ENCODE results near the gene MGAT5B.

Gene MGAT5B

GRCh38 chr17:76905836-76906235, 37.6 kb downstream of the MGAT5B start:
- DNase-seq = no peak

GRCh38 chr17:76906463-76906862, 38.3 kb downstream of the MGAT5B start:
- DNase-seq = no peak

GRCh38 chr17:76907352-76907751, 39.1 kb downstream of the MGAT5B start:
- no peak for DNase-seq

- peak; percentile 14 for DNase-seq
Measured at GRCh38 chr17:76909971-76910760, 42.0 kb downstream of the MGAT5B start.

GRCh38 chr17:76911299-76912017, 43.3 kb downstream of the MGAT5B start:
- no peak for DNase-seq

GRCh38 chr17:76912421-76913164, 44.4 kb downstream of the MGAT5B start:
- DNase-seq = no peak

GRCh38 chr17:76914937-76915336, 46.7 kb downstream of the MGAT5B start:
- DNase-seq = no peak

- DNase-seq = no peak
Measured at GRCh38 chr17:76915840-76916510, 47.8 kb downstream of the MGAT5B start.

- no peak for DNase-seq
Measured at GRCh38 chr17:76917829-76918228, 49.6 kb downstream of the MGAT5B start.

GRCh38 chr17:76918811-76919210, 50.6 kb downstream of the MGAT5B start:
- DNase-seq = no peak

GRCh38 chr17:76920364-76921139, 52.3 kb downstream of the MGAT5B start:
- DNase-seq = no peak

GRCh38 chr17:76921340-76922036, 53.3 kb downstream of the MGAT5B start:
- DNase-seq = no peak

GRCh38 chr17:76922084-76922483, 53.9 kb downstream of the MGAT5B start:
- DNase-seq = no peak

- no peak for DNase-seq
Measured at GRCh38 chr17:76922967-76923366, 54.8 kb downstream of the MGAT5B start.

GRCh38 chr17:76923491-76923890, 55.3 kb downstream of the MGAT5B start:
- no peak for DNase-seq

GRCh38 chr17:76924345-76925342, 56.4 kb downstream of the MGAT5B start:
- DNase-seq = no peak

- no peak for DNase-seq
Measured at GRCh38 chr17:76925441-76925891, 57.3 kb downstream of the MGAT5B start.

- no peak for DNase-seq
Measured at GRCh38 chr17:76926237-76926866, 58.1 kb downstream of the MGAT5B start.

- no peak for DNase-seq
Measured at GRCh38 chr17:76927577-76927976, 59.4 kb downstream of the MGAT5B start.

- DNase-seq = no peak
Measured at GRCh38 chr17:76927982-76928381, 59.8 kb downstream of the MGAT5B start.

All from activated CD4-positive, alpha-beta T cell treated with anti-CD3 and anti-CD28 coated beads, Interleukin-10, Interleukin-2, amounts not matched to agents 100 ng/mL and 50 ng/mL, durations not matched to agents 16 hours and 8 hours (primary cell).